Mammary epithelial cell (primary cell): ENCODE data around the gene CST7.

Source experiments
- CTCF ChIP-seq, 2 donors: IDR thresholded peaks in 1 of 2; conservative IDR thresholded peaks in 1 of 2; 2 replicates each; pipeline ENCODE4 v1.5.1; 2011 to 2012; ENCODE audit warnings: inconsistent platforms in 2 of 2, low read length in 2 of 2, mild to moderate bottlenecking in 2 of 2, control low read depth in 1 of 2, low read depth in 1 of 2; ENCODE audit not compliant: insufficient read depth in 1 of 2; ENCODE audit errors: extremely low read depth in 1 of 2
- EZH2 ChIP-seq: IDR thresholded peaks from 2 replicates; pipeline ENCODE4 v1.6.1; 2012; ENCODE audit warnings: low read length, inconsistent platforms, borderline replicate concordance

- TF ChIP-seq CTCF (conservative IDR thresholded peaks at IDR 0.05 in 1 of 2, IDR thresholded peaks at IDR 0.05 in 1 of 2; ENCODE audit: extremely low read depth in 1 of 2, insufficient read depth in 1 of 2, low read depth in 1 of 2, low read length in 2 of 2) = no peak
- no peak for TF ChIP-seq EZH2
Observed at GRCh38 chr20:24987244-24987643, 38.2 kb downstream of the CST7 start.
